PC-3 (cell line): ENCODE results near the gene RAX. TPM values are rescaled to one million over a fixed set of nuclear protein-coding genes. Genes with fewer than 3 reads are reported as not detected.
A peak's percentile ranks its signal among the peaks of the same experiment; 100 is the strongest.

ENCODE experiments used
- ATAC-seq: fragments of 200-7000 bp; cut with Tn5 transposase; 2 replicates; pipeline ENCODE4 v1.9.1; 2020; ENCODE audit warnings: mild to moderate bottlenecking, moderate library complexity
- BruUV-seq: library from RNA; stranded (reverse); fragments of 400-500 nt; replicated peaks from 2 replicates; lab custom pipeline; 2021; lab: Mats Ljungman, UMichigan
- CTCF ChIA-PET: fragments of 300-600 bp; sonication (Branson Sonifier 250); formaldehyde crosslinking; loops from one replicate; lab custom pipeline; 2022; ENCODE audit warnings: antibody characterized with exemption; lab: Charles Lee
- POLR2A ChIA-PET: fragments of 300-600 bp; sonication (Branson Sonifier 250); formaldehyde crosslinking; loops from one replicate; lab custom pipeline; 2022; ENCODE audit warnings: antibody characterized with exemption; ENCODE audit not compliant: unreplicated experiment; lab: Charles Lee
- DNase-seq: peaks from one replicate; pipeline ENCODE4 v3.0.0-alpha.2; 2015
- H2AFZ ChIP-seq: fragments of 300-600 bp; sonication (generic); 2 replicates; pipeline ENCODE4 v1.6.0; 2016; ENCODE audit warnings: antibody characterized with exemption, low read length
- H3F3A ChIP-seq: fragments of 300-600 bp; sonication (generic); one replicate; pipeline ENCODE4 v1.6.0; 2017; ENCODE audit warnings: antibody characterized with exemption, low read length, control low read depth, mild to moderate bottlenecking; ENCODE audit not compliant: unreplicated experiment
- H3K27ac ChIP-seq: fragments of 300-600 bp; sonication (generic); 2 replicates; pipeline ENCODE4 v1.5.1; 2016; ENCODE audit warnings: mild to moderate bottlenecking, low read length
- H3K27me3 ChIP-seq: fragments of 300-600 bp; sonication (generic); 2 replicates; pipeline ENCODE4 v1.6.1; 2016; ENCODE audit warnings: low read length, mixed read lengths
- H3K36me3 ChIP-seq: fragments of 300-600 bp; sonication (generic); 2 replicates; pipeline ENCODE4 v1.6.1; 2016; ENCODE audit warnings: low read depth, mixed run types, low read length, mixed read lengths
- H3K4me1 ChIP-seq: fragments of 300-600 bp; sonication (generic); 2 replicates; pipeline ENCODE4 v1.5.1; 2016; ENCODE audit warnings: low read length; ENCODE audit not compliant: insufficient read depth
- H3K4me2 ChIP-seq: fragments of 300-600 bp; sonication (generic); 2 replicates; pipeline ENCODE4 v1.6.0; 2016; ENCODE audit warnings: low read length
- H3K4me3 ChIP-seq: fragments of 300-600 bp; sonication (generic); 2 replicates; pipeline ENCODE4 v1.5.1; 2016; ENCODE audit warnings: mild to moderate bottlenecking, low read length, mixed read lengths
- H3K79me2 ChIP-seq: fragments of 300-600 bp; sonication (generic); 2 replicates; pipeline ENCODE4 v1.6.1; 2017; ENCODE audit warnings: low read length, mixed read lengths
- H3K9ac ChIP-seq: fragments of 300-600 bp; sonication (generic); 2 replicates; pipeline ENCODE4 v1.6.0; 2016; ENCODE audit warnings: mild to moderate bottlenecking, low read length
- H3K9me2 ChIP-seq: fragments of 300-600 bp; sonication (generic); replicated peaks from 2 replicates; pipeline ENCODE4 v1.6.1; 2016; ENCODE audit warnings: mixed run types, low read length, mixed read lengths
- H3K9me3 ChIP-seq: fragments of 300-600 bp; sonication (generic); 2 replicates; pipeline ENCODE4 v1.6.1; 2016; ENCODE audit warnings: low read length, mixed read lengths
- H4K20me1 ChIP-seq: fragments of 300-600 bp; sonication (generic); 2 replicates; pipeline ENCODE4 v1.6.1; 2016; ENCODE audit warnings: low read length, mixed read lengths
- CTCF ChIP-seq: fragments of 300-600 bp; sonication (generic); conservative IDR thresholded peaks from 2 replicates; pipeline ENCODE4 v1.5.1; 2017; ENCODE audit warnings: antibody characterized with exemption, low read depth, mild to moderate bottlenecking, low read length
- EZH2 ChIP-seq: fragments of 300-600 bp; sonication (generic); IDR thresholded peaks from one replicate; pipeline ENCODE4 v1.6.1; 2017; ENCODE audit warnings: antibody characterized with exemption, mild to moderate bottlenecking, low read length; ENCODE audit not compliant: unreplicated experiment
- EZH2phosphoT487 ChIP-seq: fragments of 300-600 bp; sonication (generic); IDR thresholded peaks from 2 replicates; pipeline ENCODE4 v1.6.1; 2018; ENCODE audit warnings: mild to moderate bottlenecking, antibody characterized with exemption, low read length, borderline replicate concordance
- intact Hi-C: fragments of 100-400 bp; cut with micrococcal nuclease; formaldehyde crosslinking; loops from 2 replicates; pipeline ENCODE4 v1.9.0; 2023
- total RNA-seq: library from RNA; depleted of rRNA; stranded (reverse); fragments of >200 nt; gene quantifications from 2 replicates; pipeline ENCODE4 v1.2.3, GENCODE V29; 2014

The RAX gene
- total RNA-seq, 1 experiment from 2014 or later, result not detected

GRCh38 chr18:59222341-59222740 lies 50.9 kb downstream of the RAX start:
- H3K9me2 ChIP-seq, result no peaks in the 10 kb centered on the region
- peaks cover 68% of the 10 kb centered on the region for H3K27me3 ChIP-seq
- H3K9ac ChIP-seq, result no peak overlapping the region
- no peaks in the 10 kb centered on the region for H3K79me2 ChIP-seq
- BruUV-seq, result no TSS peak
- no peak for TF ChIP-seq EZH2phosphoT487
- TF ChIP-seq CTCF, result peak; percentile 42; the same call in 1 of the 2 replicates
- no peaks in the 10 kb centered on the region for H4K20me1 ChIP-seq
- no peaks in the 10 kb centered on the region for H3F3A ChIP-seq
- peak; percentile 18 for DNase-seq
- H3K4me3 ChIP-seq, result no peak overlapping the region
- ChIA-PET CTCF (interaction anchor here (0.6 to 1.7 kb wide), 3 partner anchors 21 to 454 kb away, joined by 3 to 7 read pairs (median 6); no protein-coding TSS in a partner anchor), POLR2A (no interaction called here)
- no peak overlapping the region for H3K27ac ChIP-seq
- H2AFZ ChIP-seq, result no peak overlapping the region
- ATAC-seq, result no peak
- intact Hi-C loops, result no loop called here
- H3K36me3 ChIP-seq, result no peaks in the 10 kb centered on the region
- H3K4me2 ChIP-seq, result no peak overlapping the region
- no peaks in the 10 kb centered on the region for H3K9me3 ChIP-seq
- H3K4me1 ChIP-seq, result no peaks in the 10 kb centered on the region

GRCh38 chr18:59220784-59221765 lies 52.2 kb downstream of the RAX start:
- Histone ChIP-seq H3K27ac (no peak overlapping the region), H3K4me1 (no peaks in the 10 kb centered on the region), H4K20me1 (no peaks in the 10 kb centered on the region), H3F3A (no peaks in the 10 kb centered on the region), H3K79me2 (no peaks in the 10 kb centered on the region), H2AFZ (no peak overlapping the region), H3K9me2 (no peaks in the 10 kb centered on the region), H3K36me3 (no peaks in the 10 kb centered on the region), H3K9me3 (no peaks in the 10 kb centered on the region), H3K27me3 (peaks cover 81% of the 10 kb centered on the region), H3K4me3 (no peak overlapping the region), H3K4me2 (no peak overlapping the region; the same call in 1 of the 2 replicates), H3K9ac (no peak overlapping the region)
- DNase-seq (no peak), ATAC-seq (no peak)
- BruUV-seq, result no TSS peak
- intact Hi-C loops, result no loop called here
- TF ChIP-seq EZH2 (no peak), CTCF (no peak), EZH2phosphoT487 (no peak)
- ChIA-PET POLR2A (no interaction called here), CTCF (no interaction called here)

- Histone ChIP-seq H3K4me2 (no peak overlapping the region), H4K20me1 (no peaks in the 10 kb centered on the region), H3F3A (no peaks in the 10 kb centered on the region), H3K27me3 (peaks cover 88% of the 10 kb centered on the region), H2AFZ (no peak overlapping the region), H3K79me2 (no peaks in the 10 kb centered on the region), H3K27ac (no peak overlapping the region), H3K4me3 (no peak overlapping the region), H3K36me3 (no peaks in the 10 kb centered on the region), H3K4me1 (no peaks in the 10 kb centered on the region), H3K9ac (no peak overlapping the region), H3K9me3 (no peaks in the 10 kb centered on the region), H3K9me2 (no peaks in the 10 kb centered on the region)
- TF ChIP-seq EZH2phosphoT487 (peak; percentile 37; the same call in 1 of the 2 replicates), EZH2 (peak; percentile 54), CTCF (no peak)
- BruUV-seq, result no TSS peak
- ATAC-seq (no peak), DNase-seq (no peak)
- intact Hi-C loops, result no loop called here
- POLR2A ChIA-PET, result no interaction called here
- CTCF ChIA-PET, result no interaction called here
Observed at GRCh38 chr18:59220164-59220783, 53.0 kb downstream of the RAX start.
